HepG2 (cell line): Measurements from ENCODE around the gene GRIK5. TPM values are rescaled to one million over a fixed set of nuclear protein-coding genes. Genes with fewer than 3 reads are reported as not detected.
A peak's percentile ranks its signal among the peaks of the same experiment; 100 is the strongest.
"Not testable (repeated sequence)": the region's sequence is repeated elsewhere in the genome, so short reads cannot be mapped to it uniquely, and the experiment has no call there.

Experiments used
- ATAC-seq: fragments of 200-7000 bp; cut with Tn5 transposase; 3 replicates; pipeline ENCODE4 v1.9.1; 2020; ENCODE audit warnings: mild to moderate bottlenecking, moderate library complexity
- BruUV-seq: library from RNA; stranded (reverse); fragments of 400-500 nt; replicated peaks from 2 replicates; lab custom pipeline; 2021; lab: Mats Ljungman, UMichigan
- CTCF ChIA-PET: fragments of 300-600 bp; formaldehyde crosslinking; extraction: SDS; loops from one replicate; lab custom pipeline; 2021; ENCODE audit warnings: low total read pairs, inconsistent platforms, low intra/inter-chr PET ratio; lab: Yijun Ruan, JAX
- POLR2A ChIA-PET: fragments of 350-600 bp; sonication (Branson Sonifier 250); formaldehyde crosslinking; loops from one replicate; lab custom pipeline; 2020; ENCODE audit warnings: antibody characterized with exemption, inconsistent platforms; lab: Yijun Ruan, JAX
- DNase-seq: peaks from one replicate; pipeline ENCODE4 v3.0.0-alpha.2; 2015; ENCODE audit warnings: low spot score
- FAIRE-seq: peaks from 3 replicates; lab custom pipeline; 2011; peaks lifted over from hg19 to GRCh38; lab: Jason Lieb, UNC
- H2AFZ ChIP-seq: one replicate; pipeline ENCODE4 v1.6.1; 2011; ENCODE audit warnings: low read length, inconsistent platforms
- H3K27ac ChIP-seq: fragments of 300-600 bp; 3 replicates; pipeline ENCODE4 v1.8.0; 2011; ENCODE audit warnings: mixed run types, mild to moderate bottlenecking, mixed read lengths, low read length, inconsistent platforms; ENCODE audit not compliant: insufficient read depth; ENCODE audit errors: extremely low read length
- H3K27me3 ChIP-seq, 2 experiments: fragments of 200-600 bp in 1 of 2; 2 replicates in 1 of 2; 3 replicates in 1 of 2; pipeline versions ENCODE4 v1.6.0 to v1.8.0; 2011; ENCODE audit warnings: low read length in 2 of 2, mild to moderate bottlenecking in 2 of 2, moderate library complexity in 2 of 2, inconsistent platforms in 1 of 2; ENCODE audit not compliant: insufficient read depth in 2 of 2, control insufficient read depth in 1 of 2
- H3K36me3 ChIP-seq, 2 experiments: fragments of 200-600 bp in 1 of 2; replicated peaks in 1 of 2; 2 replicates in 1 of 2; 3 replicates in 1 of 2; pipeline versions ENCODE4 v1.5.1 to v1.8.0; 2011; ENCODE audit warnings: low read length in 2 of 2, inconsistent platforms in 1 of 2; ENCODE audit not compliant: insufficient read depth in 2 of 2, control insufficient read depth in 1 of 2
- H3K4me1 ChIP-seq: 2 replicates; pipeline ENCODE4 v1.5.1; 2012; ENCODE audit warnings: low read length, inconsistent platforms; ENCODE audit not compliant: insufficient read depth
- H3K4me2 ChIP-seq: 2 replicates; pipeline ENCODE4 v1.6.0; 2011; ENCODE audit warnings: low read depth, low read length, inconsistent platforms
- H3K4me3 ChIP-seq, 3 experiments: fragments of 200-600 bp in 1 of 3; sonication (generic), shearing (Covaris generic) in 1 of 3; replicated peaks in 1 of 3; 2 replicates each; pipeline ENCODE4 v1.5.1; 2011 to 2016; ENCODE audit warnings: low read length in 3 of 3, inconsistent platforms in 2 of 3, low read depth in 2 of 3, mild to moderate bottlenecking in 2 of 3, control low read depth in 1 of 3, mixed read lengths in 1 of 3; ENCODE audit not compliant: insufficient read depth in 1 of 3
- H3K79me2 ChIP-seq: one replicate; pipeline ENCODE4 v1.6.1; 2011; ENCODE audit warnings: low read length, inconsistent platforms; ENCODE audit not compliant: insufficient read depth
- H3K9ac ChIP-seq: 2 replicates; pipeline ENCODE4 v1.6.0; 2011; ENCODE audit warnings: mild to moderate bottlenecking, low read depth, low read length, inconsistent platforms; ENCODE audit not compliant: insufficient read depth
- H3K9me3 ChIP-seq: 2 replicates; pipeline ENCODE4 v1.5.1; 2012; ENCODE audit warnings: mild to moderate bottlenecking, low read length
- H4K20me1 ChIP-seq: 2 replicates; pipeline ENCODE4 v1.6.0; 2011; ENCODE audit warnings: inconsistent platforms, mild to moderate bottlenecking, low read length, moderate library complexity; ENCODE audit not compliant: insufficient read depth
- IKZF1 ChIP-seq: fragments of 450-650 bp; IDR thresholded peaks from 2 replicates; pipeline ENCODE4 v1.7.1; 2016
- MAX ChIP-seq: IDR thresholded peaks from 2 replicates; pipeline ENCODE4 v1.6.1; 2012; ENCODE audit warnings: inconsistent platforms
- MED8 ChIP-seq: sonication (generic); formaldehyde crosslinking; IDR thresholded peaks from 2 replicates; pipeline ENCODE4 v1.8.1; 2023; ENCODE audit warnings: mild to moderate bottlenecking, missing genetic modification reagents; ENCODE audit not compliant: insufficient replicate concordance
- ZNF101 ChIP-seq: sonication (generic); formaldehyde crosslinking; IDR thresholded peaks from 2 replicates; pipeline ENCODE4 v1.4.0; 2020; ENCODE audit warnings: mild to moderate bottlenecking, low read depth, missing genetic modification reagents, borderline replicate concordance
- ZNF17 ChIP-seq: sonication (generic); formaldehyde crosslinking; IDR thresholded peaks from 2 replicates; pipeline ENCODE4 v1.5.0; 2020; ENCODE audit warnings: mild to moderate bottlenecking, missing genetic modification reagents
- ZNF263 ChIP-seq: sonication (generic); formaldehyde crosslinking; IDR thresholded peaks from 2 replicates; pipeline ENCODE4 v1.4.0; 2020; ENCODE audit warnings: missing genetic modification reagents
- ZNF282 ChIP-seq: fragments of 450-650 bp; IDR thresholded peaks from 2 replicates; pipeline ENCODE4 v1.6.1; 2018; ENCODE audit not compliant: partially characterized antibody
- ZNF34 ChIP-seq: sonication (generic); formaldehyde crosslinking; IDR thresholded peaks from 2 replicates; pipeline ENCODE4 v1.4.0; 2020; ENCODE audit warnings: mild to moderate bottlenecking, missing genetic modification reagents, borderline replicate concordance
- ZNF629 ChIP-seq: sonication (generic); formaldehyde crosslinking; conservative IDR thresholded peaks from 2 replicates; pipeline ENCODE4 v1.5.0; 2020; ENCODE audit warnings: missing genetic modification reagents
- ZSCAN22 ChIP-seq: sonication (generic); formaldehyde crosslinking; IDR thresholded peaks from 2 replicates; pipeline ENCODE4 v1.4.0; 2020; ENCODE audit warnings: mild to moderate bottlenecking, missing genetic modification reagents
- whole genome bisulfite sequencing: methylation state at CpG from one replicate; pipeline ENCODE4 v1.1.6; 2017; ENCODE audit warnings: low lambda C conversion rate; 5-methylcytosine and 5-hydroxymethylcytosine counted together
- in situ Hi-C: cut with HindIII; loops from 2 replicates; pipeline ENCODE4 v1.10.0; 2017; ENCODE audit warnings: low pct_unique_long_range_greater_than_20kb; ENCODE audit not compliant: extremely low pct_ligation_motif_present
- intact Hi-C: fragments of 100-400 bp; cut with micrococcal nuclease; formaldehyde crosslinking; loops from one replicate; pipeline ENCODE4 v1.10.0; 2022; ENCODE audit not compliant: unreplicated experiment
- polyA plus RNA-seq, 8 experiments: library from polyadenylated mRNA; depleted of rRNA in 3 of 8; stranded (reverse) in 7 of 8; unstranded in 1 of 8; fragments of >200 nt; fragmentation: Illumina TruSeq in 4 of 8; extraction: Trizol in 4 of 8; gene quantifications; 2 replicates each; pipeline versions ENCODE4 v1.2.1 to v1.2.3, GENCODE V29; 2011 to 2016; ENCODE audit warnings: low read depth in 4 of 8, missing spikeins in 1 of 8, mixed read lengths in 1 of 8; ENCODE audit not compliant: insufficient read depth in 1 of 8
- total RNA-seq, 5 experiments: library from RNA; depleted of rRNA; stranded (reverse); fragments of >200 nt; fragmentation: Illumina TruSeq; extraction: Trizol; gene quantifications; 2 replicates each; pipeline ENCODE4 v1.2.3, GENCODE V29; 2016; ENCODE audit warnings: low read depth in 1 of 5
- TF ChIP-seq, protein P1 (sequence below): sonication (generic); formaldehyde crosslinking; IDR thresholded peaks from 2 replicates; pipeline ENCODE4 v1.9.0; 2021; ENCODE audit warnings: missing genetic modification reagents, mild to moderate bottlenecking, borderline replicate concordance
- TF ChIP-seq, protein P2 (sequence below): sonication (generic); formaldehyde crosslinking; IDR thresholded peaks from 2 replicates; pipeline ENCODE4 v1.4.0; 2020; ENCODE audit warnings: mild to moderate bottlenecking, missing genetic modification reagents

The GRIK5 gene
- total and polyA plus RNA-seq, 2 of the 13 experiments (the other 11 are each of a cell fraction or from before 2014, with no cell fraction given) = not detected

DNA sequence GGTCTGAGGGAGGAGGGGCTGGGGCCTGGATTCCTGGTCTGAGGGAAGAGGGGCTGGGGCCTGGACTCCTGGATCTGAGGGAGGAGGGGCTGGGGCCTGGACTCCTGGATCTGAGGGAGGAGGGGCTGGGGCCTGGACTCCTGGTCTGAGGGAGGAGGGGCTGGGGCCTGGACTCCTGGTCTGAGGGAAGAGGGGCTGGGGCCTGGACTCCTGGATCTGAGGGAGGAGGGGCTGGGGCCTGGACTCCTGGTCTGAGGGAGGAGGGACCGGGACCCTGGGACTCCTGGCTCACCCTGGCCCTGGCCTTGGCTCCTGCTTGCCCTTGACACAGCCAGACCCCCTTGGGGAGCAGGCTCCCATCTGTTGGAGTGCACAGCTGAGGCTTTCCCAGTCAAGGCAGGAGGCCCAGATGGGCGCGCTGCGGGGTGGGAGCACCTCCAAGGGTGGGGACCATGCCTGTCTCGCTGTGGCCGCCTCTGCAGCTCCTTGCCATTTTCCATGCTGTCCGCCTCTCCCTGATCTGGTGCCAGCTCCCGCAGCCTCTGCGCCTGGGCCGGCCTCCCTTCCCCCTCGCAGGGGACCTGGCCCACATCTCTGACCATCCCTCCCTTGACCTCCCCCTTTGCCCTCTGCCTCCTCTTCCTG is 78.0 kb downstream of the GRIK5 start:
- BruUV-seq, H3K36me3 ChIP-seq, H3K9me3 ChIP-seq, H3K4me3 ChIP-seq, H3K9ac ChIP-seq, CTCF ChIA-PET, H3K4me1 ChIP-seq, POLR2A ChIA-PET, intact Hi-C loops, DNase-seq, ATAC-seq, in situ Hi-C loops, H4K20me1 ChIP-seq, H2AFZ ChIP-seq, H3K4me2 ChIP-seq, H3K79me2 ChIP-seq: not testable (repeated sequence)
- peaks cover 8 to 52% of the 10 kb centered on the region in 2 experiments; a peak in 4 of 5 replicates for H3K27me3 ChIP-seq
- WGBS = 50% methylated on average over 6 of the region's 11 CpGs
- TF ChIP-seq ZSCAN22 = peak; percentile 93
- TF ChIP-seq ZNF263 (CRISPR knock-in tag) = peak; percentile 88
- TF ChIP-seq, all 625 proteins: peak for 2; not testable (repeated sequence) for 623
- H3K27ac ChIP-seq, FAIRE-seq: not testable (repeated sequence)

GRCh38 chr19:41991025-41991424 is 79.0 kb downstream of the GRIK5 start:
- no peaks in the 10 kb centered on the region for H3K36me3 ChIP-seq
- CTCF ChIA-PET = no interaction called here
- TF ChIP-seq ZNF629 (CRISPR knock-in tag) (no peak), MED8 (no peak), ZNF34 (CRISPR knock-in tag) (no peak), MAX (no peak), IKZF1 (no peak), ZNF282 (no peak), ZNF101 (CRISPR knock-in tag) (no peak), ZNF17 (CRISPR knock-in tag) (no peak)
- TF ChIP-seq, protein P1, sequence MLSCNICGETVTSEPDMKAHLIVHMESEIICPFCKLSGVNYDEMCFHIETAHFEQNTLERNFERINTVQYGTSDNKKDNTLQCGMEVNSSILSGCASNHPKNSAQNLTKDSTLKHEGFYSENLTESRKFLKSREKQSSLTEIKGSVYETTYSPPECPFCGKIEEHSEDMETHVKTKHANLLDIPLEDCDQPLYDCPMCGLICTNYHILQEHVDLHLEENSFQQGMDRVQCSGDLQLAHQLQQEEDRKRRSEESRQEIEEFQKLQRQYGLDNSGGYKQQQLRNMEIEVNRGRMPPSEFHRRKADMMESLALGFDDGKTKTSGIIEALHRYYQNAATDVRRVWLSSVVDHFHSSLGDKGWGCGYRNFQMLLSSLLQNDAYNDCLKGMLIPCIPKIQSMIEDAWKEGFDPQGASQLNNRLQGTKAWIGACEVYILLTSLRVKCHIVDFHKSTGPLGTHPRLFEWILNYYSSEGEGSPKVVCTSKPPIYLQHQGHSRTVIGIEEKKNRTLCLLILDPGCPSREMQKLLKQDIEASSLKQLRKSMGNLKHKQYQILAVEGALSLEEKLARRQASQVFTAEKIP (CRISPR knock-in tag) = no peak
- TF ChIP-seq, protein P2, sequence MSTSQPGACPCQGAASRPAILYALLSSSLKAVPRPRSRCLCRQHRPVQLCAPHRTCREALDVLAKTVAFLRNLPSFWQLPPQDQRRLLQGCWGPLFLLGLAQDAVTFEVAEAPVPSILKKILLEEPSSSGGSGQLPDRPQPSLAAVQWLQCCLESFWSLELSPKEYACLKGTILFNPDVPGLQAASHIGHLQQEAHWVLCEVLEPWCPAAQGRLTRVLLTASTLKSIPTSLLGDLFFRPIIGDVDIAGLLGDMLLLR (CRISPR knock-in tag) = no peak

More at GRCh38 chr19:41991025-41991424, 79.0 kb downstream of the GRIK5 start:
- Histone ChIP-seq H3K4me1 (no peaks in the 10 kb centered on the region), H3K79me2 (no peaks in the 10 kb centered on the region), H2AFZ (no peak overlapping the region), H3K4me3 (no peak overlapping the region), H3K27ac (no peak overlapping the region), H4K20me1 (no peaks in the 10 kb centered on the region), H3K4me2 (no peak overlapping the region), H3K27me3 (peaks cover 8 to 52% of the 10 kb centered on the region in 2 experiments; a peak in 4 of 5 replicates), H3K9ac (no peak overlapping the region), H3K9me3 (no peaks in the 10 kb centered on the region)
- POLR2A ChIA-PET = no interaction called here
- DNase-seq = no peak
- no TSS peak for BruUV-seq
- WGBS = 16% methylated on average over 9 of the region's 15 CpGs
- FAIRE-seq = no peak
- intact Hi-C loops (no loop called here), in situ Hi-C loops (no loop called here)
- no peak for ATAC-seq
